ENCODE measurements around the gene DPYSL4.

Gene DPYSL4

DNA sequence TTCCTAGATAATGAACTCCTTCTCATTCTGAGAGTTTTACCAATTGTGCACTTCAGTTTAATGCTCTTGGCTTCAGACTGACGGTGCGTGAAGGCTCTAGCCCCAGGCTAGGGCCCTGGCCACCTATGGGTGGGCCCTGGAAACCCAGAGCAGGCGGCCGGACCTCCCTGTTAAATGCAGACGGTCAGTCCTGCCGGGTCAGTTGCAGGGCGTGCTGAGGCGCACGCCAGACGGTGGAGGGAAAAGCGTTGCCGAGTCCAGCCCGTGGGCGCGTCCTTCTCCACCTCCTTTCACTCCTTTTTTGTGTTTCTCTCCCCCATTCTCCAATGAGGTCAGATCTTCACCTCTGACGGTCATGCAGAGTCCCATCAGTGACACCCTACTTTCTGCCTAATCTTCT, 2.3 kb downstream of the DPYSL4 start:
- Histone ChIP-seq H3K4me3 (ENCODE audit: low read depth, low read length) (no peak overlapping the region), H3K36me3 (replicated peaks) (no peaks in the 10 kb centered on the region), H3K27ac (no peak overlapping the region), H3K27me3 (replicated peaks) (peaks cover 46% of the 10 kb centered on the region)
- TF ChIP-seq, protein P1, sequence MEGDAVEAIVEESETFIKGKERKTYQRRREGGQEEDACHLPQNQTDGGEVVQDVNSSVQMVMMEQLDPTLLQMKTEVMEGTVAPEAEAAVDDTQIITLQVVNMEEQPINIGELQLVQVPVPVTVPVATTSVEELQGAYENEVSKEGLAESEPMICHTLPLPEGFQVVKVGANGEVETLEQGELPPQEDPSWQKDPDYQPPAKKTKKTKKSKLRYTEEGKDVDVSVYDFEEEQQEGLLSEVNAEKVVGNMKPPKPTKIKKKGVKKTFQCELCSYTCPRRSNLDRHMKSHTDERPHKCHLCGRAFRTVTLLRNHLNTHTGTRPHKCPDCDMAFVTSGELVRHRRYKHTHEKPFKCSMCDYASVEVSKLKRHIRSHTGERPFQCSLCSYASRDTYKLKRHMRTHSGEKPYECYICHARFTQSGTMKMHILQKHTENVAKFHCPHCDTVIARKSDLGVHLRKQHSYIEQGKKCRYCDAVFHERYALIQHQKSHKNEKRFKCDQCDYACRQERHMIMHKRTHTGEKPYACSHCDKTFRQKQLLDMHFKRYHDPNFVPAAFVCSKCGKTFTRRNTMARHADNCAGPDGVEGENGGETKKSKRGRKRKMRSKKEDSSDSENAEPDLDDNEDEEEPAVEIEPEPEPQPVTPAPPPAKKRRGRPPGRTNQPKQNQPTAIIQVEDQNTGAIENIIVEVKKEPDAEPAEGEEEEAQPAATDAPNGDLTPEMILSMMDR (IDR thresholded peaks at IDR 0.05; ENCODE audit: low read depth, low read length, missing control alignments) = no peak
- in situ Hi-C loops (cut with HindIII; ENCODE audit: low pct_ligation_motif_present, low sequenced_read_pairs) = no loop called here
- DNase-seq = no peak

DNA sequence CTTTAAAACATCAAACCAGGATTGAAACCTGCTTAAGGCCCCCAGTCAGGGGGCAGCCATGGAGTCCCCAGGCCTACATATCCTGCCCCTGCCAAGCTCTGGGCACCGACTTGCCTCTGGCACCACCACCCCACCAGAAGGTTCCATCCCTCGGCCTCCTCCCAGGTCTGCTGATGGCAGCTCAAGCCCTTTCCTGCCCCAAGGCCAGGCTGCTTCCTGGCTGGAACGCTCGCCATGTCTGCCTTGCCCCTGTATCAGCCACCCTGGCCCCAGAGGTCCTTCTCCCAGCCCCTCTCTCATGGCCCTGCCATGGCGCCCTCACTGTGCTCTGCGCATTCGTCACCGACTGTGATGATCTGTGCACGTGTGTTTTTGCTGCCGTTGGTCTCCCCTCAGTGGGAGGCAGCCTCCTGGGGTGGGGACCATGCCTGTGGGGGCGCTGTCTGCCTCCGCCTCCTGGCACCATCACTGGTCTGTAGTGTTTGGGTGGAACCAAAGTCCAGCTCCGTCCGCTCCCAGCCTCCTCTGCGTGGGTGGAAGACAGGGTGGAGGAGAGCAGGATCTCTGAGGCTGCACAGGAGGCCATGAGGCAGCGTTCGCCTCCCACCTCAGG, 3.2 kb downstream of the DPYSL4 start:
- Histone ChIP-seq H3K27me3 (replicated peaks) (peaks cover 37% of the 10 kb centered on the region), H3K36me3 (replicated peaks) (no peaks in the 10 kb centered on the region), H3K4me3 (ENCODE audit: low read depth, low read length) (no peak overlapping the region), H3K27ac (no peak overlapping the region)
- TF ChIP-seq, protein P1 (IDR thresholded peaks at IDR 0.05; ENCODE audit: low read depth, low read length, missing control alignments) = no peak
- no peak for DNase-seq
- in situ Hi-C loops (cut with HindIII; ENCODE audit: low pct_ligation_motif_present, low sequenced_read_pairs) = no loop called here

DNA sequence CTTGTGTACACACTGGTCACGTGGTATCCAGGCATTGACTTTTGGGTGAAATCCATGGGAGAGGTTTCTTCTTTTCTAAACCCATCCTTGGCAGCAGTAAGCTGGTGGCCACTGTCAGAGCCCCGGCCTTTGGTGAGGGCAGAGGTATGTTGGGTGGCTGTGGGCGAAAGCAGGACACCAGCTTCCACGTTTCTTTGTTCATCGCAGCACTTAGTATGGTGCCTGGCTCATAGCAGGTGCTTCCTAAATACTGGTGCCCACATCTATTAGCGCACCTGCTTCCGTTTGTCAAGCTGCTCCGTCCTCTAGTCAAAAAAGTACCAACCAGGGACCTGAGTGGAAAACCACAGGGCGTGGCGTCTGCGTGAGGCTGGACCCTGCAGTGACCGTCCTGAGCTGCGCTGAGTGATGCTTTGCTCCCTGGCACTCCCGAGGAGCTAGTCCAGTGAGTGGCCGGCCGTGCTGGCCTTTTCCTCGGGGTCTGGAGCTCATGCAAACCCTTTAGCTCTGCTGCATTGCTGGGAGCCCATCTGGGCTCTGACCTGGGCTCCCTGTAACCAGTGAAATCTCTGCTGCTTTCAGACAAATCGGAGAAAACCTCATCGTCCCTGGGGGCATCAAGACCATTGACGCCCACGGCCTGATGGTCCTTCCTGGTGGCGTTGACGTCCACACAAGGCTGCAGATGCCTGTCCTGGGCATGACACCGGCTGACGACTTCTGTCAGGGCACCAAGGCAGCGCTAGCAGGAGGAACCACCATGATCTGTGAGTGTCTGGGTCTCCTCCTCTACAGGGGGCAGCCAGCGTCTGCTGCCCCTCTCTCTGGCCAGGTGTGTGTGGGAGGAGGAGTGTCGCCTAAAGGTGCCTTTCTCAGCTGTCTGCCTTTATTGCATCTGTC, 5.6 kb downstream of the DPYSL4 start:
- in situ Hi-C loops (cut with HindIII; ENCODE audit: low pct_ligation_motif_present, low sequenced_read_pairs) = no loop called here

DNA sequence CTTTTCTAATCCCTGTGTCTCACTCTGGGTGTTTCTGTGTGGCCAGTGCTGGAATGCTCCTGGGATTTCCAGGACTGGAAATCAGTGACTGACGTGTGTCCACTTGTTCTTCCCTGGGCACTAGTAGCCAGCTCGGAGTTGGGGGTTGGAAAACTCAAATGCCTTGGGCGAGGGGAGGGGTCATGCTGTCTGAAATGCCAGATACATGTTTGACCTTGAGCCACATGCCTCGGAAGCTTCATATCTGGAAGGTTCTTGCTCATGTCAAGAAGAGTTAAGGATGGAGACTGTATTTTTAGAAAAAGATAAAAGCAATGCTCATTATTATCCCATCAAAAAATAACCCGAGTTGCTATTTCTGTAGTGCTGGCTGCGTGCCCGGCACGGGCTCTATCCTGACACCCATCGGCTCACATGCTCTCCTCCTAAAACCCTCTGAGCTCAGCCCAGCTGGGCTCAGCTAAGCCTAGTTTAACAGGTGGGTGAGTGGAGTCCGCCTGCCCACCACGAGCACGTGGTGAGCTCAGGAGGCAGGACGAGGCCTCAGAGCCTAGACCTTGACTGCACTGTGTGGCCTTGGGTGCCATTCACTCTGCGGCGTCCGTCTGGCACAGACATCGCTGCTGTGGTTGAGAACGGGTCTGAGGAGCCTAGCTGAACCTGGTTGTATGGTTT, 6.4 kb downstream of the DPYSL4 start:
- H3K36me3 ChIP-seq (replicated peaks) = no peaks in the 10 kb centered on the region
- in situ Hi-C loops (cut with HindIII; ENCODE audit: low pct_ligation_motif_present, low sequenced_read_pairs) = no loop called here
- H3K27me3 ChIP-seq (replicated peaks) = peaks cover 8% of the 10 kb centered on the region

More for the DNA sequence above, 5.6 kb downstream of the DPYSL4 start:
- TF ChIP-seq, protein P1 (IDR thresholded peaks at IDR 0.05; ENCODE audit: low read depth, low read length, missing control alignments) = no peak
- Histone ChIP-seq H3K27ac (no peak overlapping the region), H3K36me3 (replicated peaks) (no peaks in the 10 kb centered on the region), H3K4me3 (ENCODE audit: low read depth, low read length) (no peak overlapping the region), H3K27me3 (replicated peaks) (peaks cover 16% of the 10 kb centered on the region)
- DNase-seq = no peak

DNA sequence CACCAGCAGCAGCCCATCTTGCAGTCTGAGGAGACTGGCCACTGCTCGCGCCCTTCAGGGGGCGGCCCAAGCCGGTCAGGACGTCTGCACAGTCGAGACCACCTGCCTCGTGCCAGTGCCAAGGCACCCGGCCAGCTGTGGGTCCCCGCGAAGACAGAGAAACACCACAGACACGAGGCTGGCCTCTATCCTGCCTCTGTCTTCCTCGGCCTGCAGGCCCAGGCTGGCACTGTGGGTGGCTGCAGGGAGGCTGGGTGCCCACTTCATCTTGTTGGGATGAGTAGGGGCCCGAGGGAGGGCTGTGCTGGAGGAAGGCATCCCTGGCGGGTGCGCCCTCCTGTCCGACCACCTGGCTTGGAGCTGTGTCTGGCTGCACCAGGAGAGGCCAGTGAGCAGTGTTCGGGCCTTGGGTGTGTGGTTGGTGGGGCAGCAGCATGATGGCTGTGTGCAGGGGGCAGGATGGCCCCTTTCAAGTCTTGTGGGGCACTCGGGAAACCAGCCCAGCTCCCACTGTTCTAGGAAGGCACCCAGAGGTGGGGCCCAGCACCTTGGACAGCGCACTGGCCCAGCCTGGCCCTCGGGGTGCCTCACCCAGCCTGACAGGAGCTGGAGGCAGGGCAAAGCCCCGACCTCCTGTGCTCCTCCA, 7.3 kb downstream of the DPYSL4 start:
- H3K36me3 ChIP-seq (replicated peaks) = no peaks in the 10 kb centered on the region
- H3K27me3 ChIP-seq (replicated peaks) = peaks cover 1% of the 10 kb centered on the region
- DNase-seq = no peak
- in situ Hi-C loops (cut with HindIII; ENCODE audit: low pct_ligation_motif_present, low sequenced_read_pairs) = no loop called here
- H3K27ac ChIP-seq = no peak overlapping the region
- TF ChIP-seq, protein P1 (IDR thresholded peaks at IDR 0.05; ENCODE audit: low read depth, low read length, missing control alignments) = no peak
- H3K4me3 ChIP-seq (ENCODE audit: low read depth, low read length) = no peak overlapping the region

More for the DNA sequence above, 6.4 kb downstream of the DPYSL4 start:
- Histone ChIP-seq H3K4me3 (ENCODE audit: low read depth, low read length) (no peak overlapping the region), H3K27ac (no peak overlapping the region)
- TF ChIP-seq, protein P1 (IDR thresholded peaks at IDR 0.05; ENCODE audit: low read depth, low read length, missing control alignments) = no peak
- no peak for DNase-seq

All from brain microvascular endothelial cell (primary cell).